GM23338 (cell line): ENCODE measurements around the gene CCL27. TPM values are rescaled to one million over a fixed set of nuclear protein-coding genes. Genes with fewer than 3 reads are reported as not detected.
A peak's percentile ranks its signal among the peaks of the same experiment; 100 is the strongest.

Experiments
- ATAC-seq: fragments of 200-7000 bp; cut with Tn5 transposase; 3 replicates; pipeline ENCODE4 v1.9.1; 2020
- DNase-seq: peaks from one replicate; pipeline ENCODE4 v3.0.0-alpha.2; 2015; ENCODE audit warnings: low spot score
- H2AFZ ChIP-seq: fragments of 200-600 bp; sonication (generic); 2 replicates; pipeline ENCODE4 v1.8.0; 2016; ENCODE audit warnings: antibody characterized with exemption, mild to moderate bottlenecking, moderate library complexity
- H3F3A ChIP-seq: fragments of 200-600 bp; sonication (generic); replicated peaks from 2 replicates; pipeline ENCODE4 v1.8.0; 2017; ENCODE audit warnings: antibody characterized with exemption, mixed run types, low read depth
- H3K27ac ChIP-seq: fragments of 200-600 bp; sonication (generic); 2 replicates; pipeline ENCODE4 v1.6.1; 2016; ENCODE audit warnings: low read depth
- H3K27me3 ChIP-seq: fragments of 200-600 bp; sonication (generic); 2 replicates; pipeline ENCODE4 v1.8.0; 2016; ENCODE audit warnings: mild to moderate bottlenecking, mixed run types, moderate library complexity; ENCODE audit not compliant: insufficient read depth
- H3K36me3 ChIP-seq: fragments of 200-600 bp; sonication (generic); 2 replicates; pipeline ENCODE4 v1.8.0; 2016; ENCODE audit warnings: mild to moderate bottlenecking; ENCODE audit not compliant: insufficient read depth
- H3K4me1 ChIP-seq: fragments of 200-600 bp; sonication (generic); 2 replicates; pipeline ENCODE4 v1.8.0; 2016; ENCODE audit warnings: mild to moderate bottlenecking, moderate library complexity; ENCODE audit not compliant: insufficient read depth
- H3K4me2 ChIP-seq: fragments of 200-600 bp; sonication (generic); 2 replicates; pipeline ENCODE4 v1.7.1; 2017; ENCODE audit warnings: mixed run types
- H3K4me3 ChIP-seq: fragments of 200-600 bp; sonication (generic); 2 replicates; pipeline ENCODE4 v1.6.1; 2016; ENCODE audit warnings: mixed run types
- H3K79me2 ChIP-seq: fragments of 200-600 bp; sonication (generic); replicated peaks from 2 replicates; pipeline ENCODE4 v1.8.0; 2017; ENCODE audit warnings: mild to moderate bottlenecking; ENCODE audit not compliant: insufficient read depth
- H3K9me2 ChIP-seq: fragments of 200-600 bp; sonication (generic); 2 replicates; pipeline ENCODE4 v1.8.0; 2017; ENCODE audit not compliant: insufficient read depth
- H4K20me1 ChIP-seq: fragments of 200-600 bp; sonication (generic); replicated peaks from 2 replicates; pipeline ENCODE4 v1.8.0; 2017; ENCODE audit warnings: mild to moderate bottlenecking; ENCODE audit not compliant: insufficient read depth
- H3K27ac Mint-ChIP-seq: 2 replicates; pipeline ENCODE4 v1.8.0; 2020; ENCODE audit warnings: inconsistent platforms, mild to moderate bottlenecking, moderate library complexity, mixed read lengths
- H3K27me3 Mint-ChIP-seq: 3 replicates; pipeline ENCODE4 v1.8.0; 2022; ENCODE audit warnings: low read depth, mild to moderate bottlenecking, moderate library complexity, mixed read lengths, inconsistent platforms; ENCODE audit not compliant: insufficient read depth, poor library complexity
- H3K36me3 Mint-ChIP-seq: 3 replicates; pipeline ENCODE4 v1.8.0; 2021; ENCODE audit warnings: low read depth, mild to moderate bottlenecking, inconsistent platforms, moderate library complexity, mixed read lengths
- H3K4me1 Mint-ChIP-seq: 3 replicates; pipeline ENCODE4 v1.8.0; 2020; ENCODE audit warnings: mild to moderate bottlenecking, inconsistent platforms, mixed read lengths
- H3K4me3 Mint-ChIP-seq: 3 replicates; pipeline ENCODE4 v1.8.0; 2021; ENCODE audit warnings: moderate library complexity, mild to moderate bottlenecking, inconsistent platforms, mixed read lengths
- H3K9me3 Mint-ChIP-seq: 3 replicates; pipeline ENCODE4 v1.8.0; 2020; ENCODE audit warnings: moderate library complexity, mild to moderate bottlenecking, inconsistent platforms, mixed read lengths
- CREB1 ChIP-seq: fragments of 250-450 bp; sonication (Bioruptor Pico); IDR thresholded peaks from 2 replicates; pipeline ENCODE4 v1.5.0; 2020; ENCODE audit warnings: low read depth, mild to moderate bottlenecking, moderate library complexity
- EZH2 ChIP-seq: fragments of 200-600 bp; sonication (generic); IDR thresholded peaks from one replicate; pipeline ENCODE4 v1.8.0; 2017; ENCODE audit warnings: antibody characterized with exemption, mild to moderate bottlenecking, low read depth; ENCODE audit not compliant: unreplicated experiment
- EZH2phosphoT487 ChIP-seq: fragments of 200-600 bp; sonication (generic); IDR thresholded peaks from one replicate; pipeline ENCODE4 v1.8.1; 2018; ENCODE audit warnings: antibody characterized with exemption; ENCODE audit not compliant: unreplicated experiment
- JUNB ChIP-seq: IDR thresholded peaks from one replicate; pipeline ENCODE4 v1.6.1; 2016; ENCODE audit warnings: antibody characterized with exemption; ENCODE audit not compliant: unreplicated experiment
- NANOG ChIP-seq: IDR thresholded peaks from 2 replicates; pipeline ENCODE4 v1.6.1; 2016; ENCODE audit warnings: antibody characterized with exemption, borderline replicate concordance
- POLR2AphosphoS5 ChIP-seq: IDR thresholded peaks from 2 replicates; pipeline ENCODE4 v1.6.1; 2016; ENCODE audit warnings: antibody characterized with exemption, low read depth
- STAT1 ChIP-seq: IDR thresholded peaks from one replicate; pipeline ENCODE4 v1.6.1; 2016; ENCODE audit warnings: antibody characterized with exemption; ENCODE audit not compliant: unreplicated experiment
- ZNF114 ChIP-seq: fragments of 250-450 bp; sonication (Bioruptor Pico); IDR thresholded peaks from 2 replicates; pipeline ENCODE4 v1.5.0; 2020; ENCODE audit warnings: mild to moderate bottlenecking, moderate library complexity
- ZNF331 ChIP-seq: fragments of 250-450 bp; sonication (Bioruptor Pico); IDR thresholded peaks from 2 replicates; pipeline ENCODE4 v1.5.0; 2020; ENCODE audit warnings: low read depth, mild to moderate bottlenecking, moderate library complexity
- ZNF462 ChIP-seq: fragments of 250-450 bp; sonication (Bioruptor Pico); IDR thresholded peaks from 2 replicates; pipeline ENCODE4 v1.5.0; 2020; ENCODE audit warnings: mild to moderate bottlenecking, moderate library complexity
- polyA plus RNA-seq: library from polyadenylated mRNA; unstranded; fragments of >200 nt; fragmentation: Nextera tagmentation; extraction: Ambion mirVana; gene quantifications from 2 replicates; pipeline ENCODE4 v1.2.1, GENCODE V29; 2016
- total RNA-seq: library from RNA; depleted of rRNA; stranded (reverse); fragments of >200 nt; shearing (Covaris generic); gene quantifications from 2 replicates; pipeline ENCODE4 v1.2.3, GENCODE V29; 2014
- TF ChIP-seq, protein P1 (sequence below): IDR thresholded peaks from 2 replicates; pipeline ENCODE4 v1.6.1; 2016; ENCODE audit warnings: antibody characterized with exemption
- TF ChIP-seq, protein P2 (sequence below): IDR thresholded peaks from one replicate; pipeline ENCODE4 v1.6.1; 2018; ENCODE audit warnings: antibody characterized with exemption; ENCODE audit not compliant: unreplicated experiment
- TF ChIP-seq, protein P3 (sequence below), 2 experiments: fragments of 200-600 bp in 1 of 2; sonication (generic) in 1 of 2; conservative IDR thresholded peaks; 2 replicates each; pipeline versions ENCODE4 v1.5.1 to v1.6.1; 2016 to 2017; ENCODE audit warnings: antibody characterized with exemption in 2 of 2, low read depth in 2 of 2, mild to moderate bottlenecking in 2 of 2, moderate library complexity in 1 of 2

The CCL27 gene
- total and polyA plus RNA-seq, 2 experiments from 2014 or later, result not detected

DNA sequence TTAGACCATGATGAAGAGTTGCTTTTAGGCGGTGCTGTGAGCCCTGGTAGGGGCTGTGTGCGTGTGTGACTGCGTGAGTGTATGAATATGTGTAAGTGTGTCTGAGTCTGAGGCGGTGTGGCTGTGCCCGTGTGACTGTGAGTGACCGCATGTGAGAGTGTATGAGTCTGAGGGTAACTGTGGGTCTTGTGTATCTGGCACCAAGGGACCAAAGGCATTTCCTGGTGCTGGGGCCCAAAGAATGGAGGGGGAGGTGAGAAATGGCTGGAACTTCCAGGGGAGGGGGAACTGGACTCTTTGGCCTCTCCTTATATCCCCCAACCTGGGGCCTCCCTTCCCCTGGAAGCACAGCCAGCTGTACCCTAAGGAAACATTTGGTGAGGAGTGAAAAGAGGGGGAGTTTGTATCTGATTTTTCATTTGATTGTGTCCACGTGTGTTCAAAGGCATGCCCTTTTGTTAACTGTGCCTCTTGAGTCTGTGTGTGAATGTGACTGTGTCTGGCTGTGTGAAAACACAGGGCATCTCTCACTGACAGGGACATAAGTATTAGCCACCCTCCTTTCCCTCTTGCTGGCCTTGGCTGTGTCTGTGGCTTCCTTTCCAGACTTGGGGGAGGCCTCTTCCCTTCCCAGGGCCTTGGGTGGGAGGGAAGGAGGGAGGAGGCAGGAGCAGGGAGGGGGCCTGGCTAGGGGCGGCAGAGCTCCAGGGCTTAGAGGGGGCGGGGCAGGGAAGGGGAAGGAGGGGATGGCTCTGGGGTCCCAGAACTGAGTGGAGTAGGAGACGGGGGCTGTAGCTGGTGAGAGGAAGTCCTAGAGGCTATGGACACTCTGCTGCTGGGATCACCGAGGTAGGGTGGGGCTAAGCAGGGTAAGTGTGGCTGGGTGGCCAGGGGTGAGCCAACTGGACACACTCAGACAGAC lies 9.0 kb downstream of the CCL27 start:
- Histone ChIP-seq H3K79me2 (no peaks in the 10 kb centered on the region), H3K4me2 (peak overlapping the region; percentile 57), H3K27me3 (no peaks in the 10 kb centered on the region), H4K20me1 (no peaks in the 10 kb centered on the region; the same call in 1 of the 2 replicates), H3K4me1 (peaks cover 16% of the 10 kb centered on the region), H3K4me3 (no peak overlapping the region), H3F3A (0 out of 2 replicates have a peak, but pooled peaks cover 4% of the 10 kb centered on the region), H3K27ac (no peak overlapping the region), H3K36me3 (peaks cover 3% of the 10 kb centered on the region; the same call in 1 of the 2 replicates), H3K9me2 (no peaks in the 10 kb centered on the region), H2AFZ (0 out of 2 replicates have a peak overlapping the region, but pooled peaks have one; percentile 63)
- H3K27me3 Mint-ChIP-seq, result peaks cover 25% of the 10 kb centered on the region
- peaks cover 15% of the 10 kb centered on the region for H3K36me3 Mint-ChIP-seq
- DNase-seq (no peak), ATAC-seq (peak; percentile 5)
- H3K4me1 Mint-ChIP-seq, result peaks cover 37% of the 10 kb centered on the region
- no peak overlapping the region for H3K27ac Mint-ChIP-seq
- H3K4me3 Mint-ChIP-seq, result peak overlapping the region; percentile 28; the same call in 2 of the 3 replicates
- H3K9me3 Mint-ChIP-seq, result no peaks in the 10 kb centered on the region; the same call in 2 of the 3 replicates
- no peak for TF ChIP-seq NANOG
- no peak for TF ChIP-seq ZNF114 (CRISPR knock-in tag)
- TF ChIP-seq CREB1 (CRISPR knock-in tag), result no peak
- TF ChIP-seq ZNF462 (CRISPR knock-in tag), result no peak
- TF ChIP-seq STAT1, result no peak
- TF ChIP-seq POLR2AphosphoS5, result no peak
- TF ChIP-seq, protein P1, sequence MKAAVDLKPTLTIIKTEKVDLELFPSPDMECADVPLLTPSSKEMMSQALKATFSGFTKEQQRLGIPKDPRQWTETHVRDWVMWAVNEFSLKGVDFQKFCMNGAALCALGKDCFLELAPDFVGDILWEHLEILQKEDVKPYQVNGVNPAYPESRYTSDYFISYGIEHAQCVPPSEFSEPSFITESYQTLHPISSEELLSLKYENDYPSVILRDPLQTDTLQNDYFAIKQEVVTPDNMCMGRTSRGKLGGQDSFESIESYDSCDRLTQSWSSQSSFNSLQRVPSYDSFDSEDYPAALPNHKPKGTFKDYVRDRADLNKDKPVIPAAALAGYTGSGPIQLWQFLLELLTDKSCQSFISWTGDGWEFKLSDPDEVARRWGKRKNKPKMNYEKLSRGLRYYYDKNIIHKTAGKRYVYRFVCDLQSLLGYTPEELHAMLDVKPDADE, result no peak
- TF ChIP-seq, protein P2, sequence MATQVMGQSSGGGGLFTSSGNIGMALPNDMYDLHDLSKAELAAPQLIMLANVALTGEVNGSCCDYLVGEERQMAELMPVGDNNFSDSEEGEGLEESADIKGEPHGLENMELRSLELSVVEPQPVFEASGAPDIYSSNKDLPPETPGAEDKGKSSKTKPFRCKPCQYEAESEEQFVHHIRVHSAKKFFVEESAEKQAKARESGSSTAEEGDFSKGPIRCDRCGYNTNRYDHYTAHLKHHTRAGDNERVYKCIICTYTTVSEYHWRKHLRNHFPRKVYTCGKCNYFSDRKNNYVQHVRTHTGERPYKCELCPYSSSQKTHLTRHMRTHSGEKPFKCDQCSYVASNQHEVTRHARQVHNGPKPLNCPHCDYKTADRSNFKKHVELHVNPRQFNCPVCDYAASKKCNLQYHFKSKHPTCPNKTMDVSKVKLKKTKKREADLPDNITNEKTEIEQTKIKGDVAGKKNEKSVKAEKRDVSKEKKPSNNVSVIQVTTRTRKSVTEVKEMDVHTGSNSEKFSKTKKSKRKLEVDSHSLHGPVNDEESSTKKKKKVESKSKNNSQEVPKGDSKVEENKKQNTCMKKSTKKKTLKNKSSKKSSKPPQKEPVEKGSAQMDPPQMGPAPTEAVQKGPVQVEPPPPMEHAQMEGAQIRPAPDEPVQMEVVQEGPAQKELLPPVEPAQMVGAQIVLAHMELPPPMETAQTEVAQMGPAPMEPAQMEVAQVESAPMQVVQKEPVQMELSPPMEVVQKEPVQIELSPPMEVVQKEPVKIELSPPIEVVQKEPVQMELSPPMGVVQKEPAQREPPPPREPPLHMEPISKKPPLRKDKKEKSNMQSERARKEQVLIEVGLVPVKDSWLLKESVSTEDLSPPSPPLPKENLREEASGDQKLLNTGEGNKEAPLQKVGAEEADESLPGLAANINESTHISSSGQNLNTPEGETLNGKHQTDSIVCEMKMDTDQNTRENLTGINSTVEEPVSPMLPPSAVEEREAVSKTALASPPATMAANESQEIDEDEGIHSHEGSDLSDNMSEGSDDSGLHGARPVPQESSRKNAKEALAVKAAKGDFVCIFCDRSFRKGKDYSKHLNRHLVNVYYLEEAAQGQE, result no peak
- no peak for TF ChIP-seq EZH2
- TF ChIP-seq, protein P3, sequence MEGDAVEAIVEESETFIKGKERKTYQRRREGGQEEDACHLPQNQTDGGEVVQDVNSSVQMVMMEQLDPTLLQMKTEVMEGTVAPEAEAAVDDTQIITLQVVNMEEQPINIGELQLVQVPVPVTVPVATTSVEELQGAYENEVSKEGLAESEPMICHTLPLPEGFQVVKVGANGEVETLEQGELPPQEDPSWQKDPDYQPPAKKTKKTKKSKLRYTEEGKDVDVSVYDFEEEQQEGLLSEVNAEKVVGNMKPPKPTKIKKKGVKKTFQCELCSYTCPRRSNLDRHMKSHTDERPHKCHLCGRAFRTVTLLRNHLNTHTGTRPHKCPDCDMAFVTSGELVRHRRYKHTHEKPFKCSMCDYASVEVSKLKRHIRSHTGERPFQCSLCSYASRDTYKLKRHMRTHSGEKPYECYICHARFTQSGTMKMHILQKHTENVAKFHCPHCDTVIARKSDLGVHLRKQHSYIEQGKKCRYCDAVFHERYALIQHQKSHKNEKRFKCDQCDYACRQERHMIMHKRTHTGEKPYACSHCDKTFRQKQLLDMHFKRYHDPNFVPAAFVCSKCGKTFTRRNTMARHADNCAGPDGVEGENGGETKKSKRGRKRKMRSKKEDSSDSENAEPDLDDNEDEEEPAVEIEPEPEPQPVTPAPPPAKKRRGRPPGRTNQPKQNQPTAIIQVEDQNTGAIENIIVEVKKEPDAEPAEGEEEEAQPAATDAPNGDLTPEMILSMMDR (conservative IDR thresholded peaks at IDR 0.05; ENCODE audit: low read depth in 2 of 2), result no peak
- TF ChIP-seq EZH2phosphoT487, result no peak
- no peak for TF ChIP-seq ZNF331 (CRISPR knock-in tag)
- TF ChIP-seq JUNB, result no peak
